T-cell (primary cell): ENCODE results near the gene HTD2. TPM values are rescaled to one million over a fixed set of nuclear protein-coding genes. Genes with fewer than 3 reads are reported as not detected.

Experiments
- ATAC-seq, 4 experiments: fragments of 200-7000 bp in 3 of 4; fragments of 150-1000 bp in 1 of 4; cut with Tn5 transposase; replicated peaks in 1 of 4; 1 replicate in 3 of 4; 2 replicates in 1 of 4; pipeline ENCODE4 v1.10.0; 2021; ENCODE audit warnings: moderate library complexity in 3 of 4, mild to moderate bottlenecking in 2 of 4, moderate number of reproducible peaks in 1 of 4
- CTCF ChIA-PET, 2 donors: fragments of 300-600 bp; sonication (Branson Sonifier 250); formaldehyde crosslinking; loops; one replicate each; lab custom pipeline; 2022; ENCODE audit warnings: antibody characterized with exemption in 2 of 2; lab: Charles Lee
- POLR2A ChIA-PET, 2 donors: fragments of 300-600 bp; sonication (Branson Sonifier 250); formaldehyde crosslinking; loops; one replicate each; lab custom pipeline; 2022; ENCODE audit warnings: antibody characterized with exemption in 2 of 2; lab: Charles Lee
- DNase-seq, 35 experiments: peaks; one replicate each; pipeline versions ENCODE4 v3.0.0 to v3.0.0-alpha.2; 2013 to 2023
- H3K27ac ChIP-seq: one replicate; pipeline ENCODE4 v1.5.1; 2013; ENCODE audit warnings: low read length
- H3K27me3 ChIP-seq, 2 experiments: replicated peaks in 1 of 2; 1 replicate in 1 of 2; 2 replicates in 1 of 2; pipeline versions ENCODE4 v1.6.1 to v1.7.0; 2013; ENCODE audit warnings: low read length in 1 of 2, mixed read lengths in 1 of 2; ENCODE audit not compliant: control insufficient read depth in 2 of 2, insufficient read depth in 2 of 2; ENCODE audit errors: extremely low read depth in 1 of 2
- H3K36me3 ChIP-seq, 2 donors: 1 replicate in 1 of 2; 2 replicates in 1 of 2; pipeline versions ENCODE4 v1.6.1 to v1.7.0; 2013; ENCODE audit warnings: low read length in 1 of 2; ENCODE audit not compliant: control insufficient read depth in 2 of 2, insufficient read depth in 1 of 2; ENCODE audit errors: extremely low read depth in 1 of 2
- H3K4me1 ChIP-seq, 2 experiments: 1 replicate in 1 of 2; 2 replicates in 1 of 2; pipeline versions ENCODE4 v1.6.1 to v1.7.0; 2013; ENCODE audit warnings: low read length in 2 of 2, mixed read lengths in 1 of 2; ENCODE audit not compliant: insufficient read depth in 2 of 2, control insufficient read depth in 1 of 2; ENCODE audit errors: extremely low read depth in 1 of 2
- H3K4me3 ChIP-seq, 2 donors: 1 replicate in 1 of 2; 2 replicates in 1 of 2; pipeline versions ENCODE4 v1.5.1 to v1.7.0; 2013; ENCODE audit warnings: mild to moderate bottlenecking in 2 of 2, low read length in 1 of 2, moderate library complexity in 1 of 2; ENCODE audit not compliant: control insufficient read depth in 1 of 2; ENCODE audit errors: extremely low read depth in 1 of 2
- H3K9me3 ChIP-seq: 2 replicates; pipeline ENCODE4 v1.7.0; 2013
- H3K27ac Mint-ChIP-seq, 2 donors: one replicate each; pipeline ENCODE4 v1.8.0; 2020 to 2021; ENCODE audit warnings: mild to moderate bottlenecking in 2 of 2, mixed read lengths in 2 of 2
- H3K27me3 Mint-ChIP-seq, 2 donors: one replicate each; pipeline ENCODE4 v1.8.0; 2021 to 2022; ENCODE audit warnings: mixed read lengths in 2 of 2
- H3K36me3 Mint-ChIP-seq: one replicate; pipeline ENCODE4 v1.8.0; 2021; ENCODE audit warnings: mixed read lengths
- H3K4me1 Mint-ChIP-seq, 3 donors: one replicate each; pipeline ENCODE4 v1.8.0; 2020 to 2022; ENCODE audit warnings: mixed read lengths in 3 of 3, mild to moderate bottlenecking in 1 of 3
- H3K4me3 Mint-ChIP-seq, 3 donors: one replicate each; pipeline ENCODE4 v1.8.0; 2020 to 2022; ENCODE audit warnings: mild to moderate bottlenecking in 3 of 3, mixed read lengths in 3 of 3, moderate library complexity in 3 of 3
- H3K9me3 Mint-ChIP-seq, 3 donors: one replicate each; pipeline ENCODE4 v1.8.0; 2020 to 2022; ENCODE audit warnings: mixed read lengths in 3 of 3
- WGBS: methylation state at CpG from one replicate; pipeline ENCODE4 v1.1.5; 2013; ENCODE audit warnings: missing lambda C conversion rate; ENCODE audit not compliant: insufficient coverage; 5-methylcytosine and 5-hydroxymethylcytosine counted together
- total RNA-seq, 35 experiments: library from RNA in 6 of 35; stranded (reverse) in 6 of 35; fragments of 120-200 nt in 1 of 35; gene quantifications; one replicate each; pipeline versions ENCODE4 v1.2.1 to v1.2.4 and lab custom pipeline; 2013 to 2026

Gene HTD2
- total RNA-seq, 5 donors from 2014 or later (not counting 1 experiment from before 2014, with no cell fraction given): 7.3 to 10.0 (median 8.8) TPM

GRCh38 chr3:58296843-58297242 lies 9.5 kb upstream of the HTD2 start:
- Histone ChIP-seq H3K4me1 (no peaks in the 10 kb centered on the region), H3K9me3 (no peaks in the 10 kb centered on the region), H3K4me3 (no peak overlapping the region), H3K27ac (no peak overlapping the region), H3K36me3 (no peaks in the 10 kb centered on the region), H3K27me3 (peaks cover 0 to 31% of the 10 kb centered on the region in 2 experiments)
- no peak overlapping the region for H3K4me3 Mint-ChIP-seq
- ChIA-PET CTCF (no interaction called here), POLR2A (no interaction called here)
- 100% methylated on average over 3 of the region's 6 CpGs for WGBS
- no peak for ATAC-seq
- peaks cover 19 to 25% of the 10 kb centered on the region in 2 donors for H3K27me3 Mint-ChIP-seq
- no peak overlapping the region for H3K27ac Mint-ChIP-seq
- no peak for DNase-seq
- H3K4me1 Mint-ChIP-seq: no peaks in the 10 kb centered on the region
- H3K36me3 Mint-ChIP-seq: peaks cover 17% of the 10 kb centered on the region
- H3K9me3 Mint-ChIP-seq: peaks cover 0 to 13% (median 0%) of the 10 kb centered on the region in 3 donors

GRCh38 chr3:58298190-58298589 lies 8.1 kb upstream of the HTD2 start:
- Mint-ChIP-seq H3K4me3 (no peak overlapping the region), H3K27me3 (peaks cover 28 to 34% of the 10 kb centered on the region in 2 donors), H3K36me3 (peaks cover 10% of the 10 kb centered on the region), H3K9me3 (peaks cover 0 to 14% (median 0%) of the 10 kb centered on the region in 3 donors), H3K27ac (no peak overlapping the region), H3K4me1 (no peaks in the 10 kb centered on the region)
- no peaks in the 10 kb centered on the region for H3K9me3 ChIP-seq
- DNase-seq (no peak), ATAC-seq (no peak)
- H3K4me3 ChIP-seq: no peak overlapping the region
- H3K36me3 ChIP-seq: no peaks in the 10 kb centered on the region
- no peak overlapping the region for H3K27ac ChIP-seq
- no peaks in the 10 kb centered on the region for H3K4me1 ChIP-seq
- 67% methylated on average over 1 of the region's 3 CpGs for WGBS
- ChIA-PET POLR2A (no interaction called here), CTCF (interaction anchor here in 1 of 2 donors (0.5 kb wide), 1 partner anchor 27 kb away, joined by 3 read pairs; no protein-coding TSS in a partner anchor)
- H3K27me3 ChIP-seq: peaks cover 0 to 32% of the 10 kb centered on the region in 2 experiments

GRCh38 chr3:58299075-58299474 lies 7.2 kb upstream of the HTD2 start:
- Histone ChIP-seq H3K27me3 (peaks cover 0 to 32% of the 10 kb centered on the region in 2 experiments), H3K9me3 (no peaks in the 10 kb centered on the region), H3K4me3 (no peak overlapping the region), H3K27ac (no peak overlapping the region), H3K36me3 (no peaks in the 10 kb centered on the region), H3K4me1 (no peaks in the 10 kb centered on the region)
- Mint-ChIP-seq H3K36me3 (peaks cover 1% of the 10 kb centered on the region), H3K9me3 (peaks cover 0 to 14% (median 0%) of the 10 kb centered on the region in 3 donors), H3K27ac (no peak overlapping the region), H3K27me3 (peaks cover 28 to 34% of the 10 kb centered on the region in 2 donors), H3K4me1 (no peaks in the 10 kb centered on the region), H3K4me3 (no peak overlapping the region)
- DNase-seq (no peak), ATAC-seq (no peak)
- ChIA-PET CTCF (interaction anchor here (0.5 to 1.1 kb wide), 2 partner anchors 28 to 111 kb away, joined by 3 to 6 read pairs; no protein-coding TSS in a partner anchor), POLR2A (no interaction called here)
- no CpG with 5 or more reads among the region's 2 CpGs for WGBS

GRCh38 chr3:58299839-58300516 lies 6.3 kb upstream of the HTD2 start:
- Mint-ChIP-seq H3K27me3 (peaks cover 28 to 34% of the 10 kb centered on the region in 2 donors), H3K4me3 (no peak overlapping the region), H3K36me3 (no peaks in the 10 kb centered on the region), H3K4me1 (peaks cover 0 to 1% (median 0%) of the 10 kb centered on the region in 3 donors), H3K9me3 (peaks cover 0 to 14% (median 0%) of the 10 kb centered on the region in 3 donors), H3K27ac (no peak overlapping the region)
- no peak overlapping the region for H3K27ac ChIP-seq
- H3K27me3 ChIP-seq: peaks cover 0 to 32% of the 10 kb centered on the region in 2 experiments
- ChIA-PET CTCF (interaction anchor here (0.6 to 1.1 kb wide), 2 partner anchors 36 to 112 kb away, joined by 3 to 6 read pairs; no protein-coding TSS in a partner anchor), POLR2A (interaction anchor here in 1 of 2 donors (0.6 kb wide), 1 partner anchor 34 kb away, joined by 6 read pairs; no protein-coding TSS in a partner anchor)
- peak in 1 of 35 experiments; percentile 16 for DNase-seq
- no peak for ATAC-seq
- 5% methylated on average over 3 of the region's 8 CpGs for WGBS
- no peaks in the 10 kb centered on the region for H3K36me3 ChIP-seq
- H3K4me3 ChIP-seq: no peak overlapping the region
- H3K9me3 ChIP-seq: no peaks in the 10 kb centered on the region
- no peaks in the 10 kb centered on the region for H3K4me1 ChIP-seq

DNA sequence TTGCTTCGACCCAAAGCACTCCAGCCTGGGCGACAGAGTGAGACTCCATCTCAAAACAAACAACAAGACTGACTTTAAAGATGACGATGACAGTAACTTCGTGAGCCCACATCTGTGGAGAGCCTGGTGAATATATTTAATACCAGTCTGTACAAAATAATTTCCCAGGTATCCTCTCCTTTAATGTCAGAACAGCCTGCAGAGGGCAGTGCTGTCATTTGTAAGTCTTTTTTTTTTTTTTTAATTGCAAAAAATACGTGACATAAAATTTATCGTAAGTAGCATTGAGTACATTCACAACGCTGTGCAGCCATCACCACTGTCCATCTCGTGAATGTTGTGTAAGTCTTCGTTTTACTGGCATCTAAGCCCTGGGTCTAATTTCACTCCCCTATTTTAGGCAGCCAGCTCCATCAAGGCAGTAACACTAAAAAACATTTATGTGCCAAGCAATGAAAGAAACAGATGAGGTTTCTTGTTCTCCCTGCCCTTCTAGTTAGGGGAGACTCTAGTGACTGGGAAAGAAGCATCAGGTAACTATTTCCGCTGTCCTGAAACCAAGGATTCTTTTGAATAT lies 1.4 kb downstream of the HTD2 start:
- Mint-ChIP-seq H3K36me3 (peaks cover 18% of the 10 kb centered on the region), H3K27ac (peak overlapping the region in 1 of 2 donors; percentile 58), H3K27me3 (peaks cover under 1 to 2% of the 10 kb centered on the region in 2 donors), H3K4me1 (peaks cover 33 to 46% (median 43%) of the 10 kb centered on the region in 3 donors), H3K9me3 (no peaks in the 10 kb centered on the region), H3K4me3 (peak overlapping the region; percentile 92 to 99 (median 97))
- Histone ChIP-seq H3K27ac (peak overlapping the region; percentile 95), H3K27me3 (no peaks in the 10 kb centered on the region), H3K4me1 (peaks cover 14 to 35% of the 10 kb centered on the region in 2 experiments), H3K9me3 (no peaks in the 10 kb centered on the region), H3K36me3 (peaks cover 5 to 29% of the 10 kb centered on the region in 2 donors), H3K4me3 (peak overlapping the region; percentile 82 to 90)
- DNase-seq (peak in 26 of 35 experiments; percentile 7 to 75 (median 30)), ATAC-seq (no peak)
- ChIA-PET CTCF (interaction anchor here (0.5 to 2.9 kb wide), 18 partner anchors 9 to 324 kb away, joined by 3 to 53 read pairs (median 6); partner anchors contain the start of genes KCTD6 (in 2 of the 2), ABHD6 (in 1 of the 2), FLNB (in 1 of the 2) and PXK (in 1 of the 2)), POLR2A (interaction anchor here (0.5 to 1.1 kb wide), 3 partner anchors 8 to 70 kb away, joined by 3 to 5 read pairs (median 5); partner anchors contain the start of gene ABHD6 (in 1 of the 2))
- WGBS: 43% methylated on average over 2 of the region's 10 CpGs

DNA sequence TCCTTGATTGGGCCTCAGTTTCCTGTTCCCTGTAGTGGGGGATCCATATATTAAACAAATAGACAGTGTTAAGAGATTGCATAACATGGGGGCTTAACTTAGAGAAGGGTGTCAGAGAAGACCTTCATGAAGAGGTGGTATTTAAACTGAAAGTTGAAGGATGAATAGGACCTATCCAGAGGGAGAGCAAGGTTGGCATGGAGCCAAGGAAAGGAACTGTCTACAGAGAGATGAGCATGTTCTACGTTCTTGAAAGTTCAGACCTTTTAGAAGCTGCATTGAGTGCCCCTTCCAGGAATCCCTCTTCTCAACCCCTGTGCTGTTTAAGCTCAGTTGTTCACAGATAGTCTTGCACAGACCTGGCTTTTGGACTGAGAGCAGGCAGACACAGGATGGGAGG lies 2.4 kb downstream of the HTD2 start:
- H3K9me3 ChIP-seq: no peaks in the 10 kb centered on the region
- peak overlapping the region; percentile 39 to 58 for H3K27ac Mint-ChIP-seq
- peaks cover 33 to 48% (median 47%) of the 10 kb centered on the region in 3 donors for H3K4me1 Mint-ChIP-seq
- ChIA-PET POLR2A (interaction anchor here in 1 of 2 donors (0.7 kb wide), 1 partner anchor 15 kb away, joined by 3 read pairs; no protein-coding TSS in a partner anchor), CTCF (interaction anchor here (0.5 to 2.9 kb wide), 7 partner anchors 8 to 1827 kb away, joined by 3 to 28 read pairs (median 3); no protein-coding TSS in a partner anchor)
- H3K36me3 Mint-ChIP-seq: peaks cover 24% of the 10 kb centered on the region
- no CpG with 5 or more reads among the region's 1 CpG for WGBS
- H3K36me3 ChIP-seq: peaks cover 5 to 36% of the 10 kb centered on the region in 2 donors
- peak in 1 of 35 experiments; percentile 12 for DNase-seq
- no peak overlapping the region for H3K27ac ChIP-seq
- no peaks in the 10 kb centered on the region for H3K27me3 Mint-ChIP-seq
- H3K9me3 Mint-ChIP-seq: no peaks in the 10 kb centered on the region
- ATAC-seq: no peak
- H3K27me3 ChIP-seq: no peaks in the 10 kb centered on the region
- H3K4me1 ChIP-seq: peaks cover 14 to 35% of the 10 kb centered on the region in 2 experiments
- H3K4me3 Mint-ChIP-seq: peak overlapping the region in 1 of 3 donors; percentile 99
- no peak overlapping the region for H3K4me3 ChIP-seq
